Measurements from ENCODE around the gene MYLK. TPM values are rescaled to one million over a fixed set of nuclear protein-coding genes. Genes with fewer than 3 reads are reported as not detected.

The MYLK gene
- total and polyA plus RNA-seq, 10 of the 15 experiments (the other 5 are each of a cell fraction or from before 2014, with no cell fraction given): 0.04 to 1.6 (median 0.42) TPM; not detected in 1

GRCh38 chr3:123818324-123818920 lies 65.7 kb downstream of the MYLK start:
- H3K4me3 ChIP-seq: no peak overlapping the region
- H3K9me3 ChIP-seq (replicated peaks; ENCODE audit: control insufficient read depth, insufficient read depth, low read length): no peaks in the 10 kb centered on the region
- H3K27me3 ChIP-seq (replicated peaks in 1 of 2; ENCODE audit: control insufficient read depth in 2 of 2, insufficient read depth in 2 of 2, low read length in 1 of 2): no peaks in the 10 kb centered on the region; a peak in 1 of 4 replicates
- ChIA-PET RAD21 (ENCODE audit: unreplicated experiment) (no interaction called here), SMC1A (ENCODE audit: uncharacterized antibody, unreplicated experiment) (no interaction called here), CTCF (no interaction called here), POLR2A (no interaction called here)
- no peak overlapping the region for H3K27ac ChIP-seq (ENCODE audit: control insufficient read depth, insufficient read depth)
- no peaks in the 10 kb centered on the region for H3K36me3 ChIP-seq (ENCODE audit: control insufficient read depth in 2 of 2, insufficient read depth in 2 of 2, low read length in 1 of 2)
- no peaks in the 10 kb centered on the region for H3K79me2 ChIP-seq (ENCODE audit: control insufficient read depth, insufficient read depth, low read length)
- in situ Hi-C loops (cut with MboI): no loop called here
- H3K9ac ChIP-seq (ENCODE audit: control insufficient read depth, insufficient read depth, low read length): no peak overlapping the region
- WGBS (ENCODE audit: insufficient coverage, insufficient replicate concordance, low lambda C conversion rate, missing lambda C conversion rate): 0% methylated on average over 5 of the region's 5 CpGs
- no peak overlapping the region for H2AFZ ChIP-seq (ENCODE audit: control insufficient read depth, low read depth, low read length)
- ATAC-seq (no peak), DNase-seq (ENCODE audit: low read depth, low spot score) (no peak), FAIRE-seq (no peak)
- no TSS peak for BruUV-seq (replicated peaks)
- H3K4me1 ChIP-seq (ENCODE audit: control insufficient read depth, insufficient read depth, low read length): no peaks in the 10 kb centered on the region
- intact Hi-C loops (cut with micrococcal nuclease; ENCODE audit: unreplicated experiment): no loop called here
- H3K4me2 ChIP-seq (ENCODE audit: control insufficient read depth, insufficient read depth): no peak overlapping the region
- no peak for TF ChIP-seq JUNB (IDR thresholded peaks at IDR 0.05)
- TF ChIP-seq ZNF274 (IDR thresholded peaks at IDR 0.05; ENCODE audit: insufficient read depth, insufficient read length): no peak
- TF ChIP-seq PAX5 (IDR thresholded peaks at IDR 0.05; ENCODE audit: borderline replicate concordance, low read depth, low read length): no peak
- TF ChIP-seq NBN (IDR thresholded peaks at IDR 0.05): no peak
- no peak for TF ChIP-seq GABPA (IDR thresholded peaks at IDR 0.05; ENCODE audit: low read depth)
- TF ChIP-seq SMAD5 (IDR thresholded peaks at IDR 0.05; ENCODE audit: low read depth): no peak
- no peak for TF ChIP-seq ETV6 (conservative IDR thresholded peaks at IDR 0.05 in 1 of 2, IDR thresholded peaks at IDR 0.05 in 1 of 2; ENCODE audit: borderline replicate concordance in 1 of 2, low read depth in 1 of 2)
- no peak for TF ChIP-seq FOS (IDR thresholded peaks at IDR 0.05; ENCODE audit: borderline replicate concordance, extremely low read depth, insufficient read length)
- TF ChIP-seq ZBTB4 (CRISPR knock-in tag; IDR thresholded peaks at IDR 0.05): no peak
- no peak for TF ChIP-seq RELA (IDR thresholded peaks at IDR 0.05; ENCODE audit: borderline replicate concordance, partially characterized antibody)
- TF ChIP-seq MAX (IDR thresholded peaks at IDR 0.05; ENCODE audit: low read depth, low read length): no peak
- no peaks in the 10 kb centered on the region for H4K20me1 ChIP-seq (ENCODE audit: control insufficient read depth, insufficient read depth)
